GM23338 (cell line): ENCODE measurements around the gene RPL32. TPM values are rescaled to one million over a fixed set of nuclear protein-coding genes. Genes with fewer than 3 reads are reported as not detected.
A peak's percentile ranks its signal among the peaks of the same experiment; 100 is the strongest.

Experiments used
- ATAC-seq: fragments of 200-7000 bp; cut with Tn5 transposase; 3 replicates; pipeline ENCODE4 v1.9.1; 2020
- DNase-seq: peaks from one replicate; pipeline ENCODE4 v3.0.0-alpha.2; 2015; ENCODE audit warnings: low spot score
- H2AFZ ChIP-seq: fragments of 200-600 bp; sonication (generic); 2 replicates; pipeline ENCODE4 v1.8.0; 2016; ENCODE audit warnings: antibody characterized with exemption, mild to moderate bottlenecking, moderate library complexity
- H3F3A ChIP-seq: fragments of 200-600 bp; sonication (generic); replicated peaks from 2 replicates; pipeline ENCODE4 v1.8.0; 2017; ENCODE audit warnings: antibody characterized with exemption, mixed run types, low read depth
- H3K27ac ChIP-seq: fragments of 200-600 bp; sonication (generic); 2 replicates; pipeline ENCODE4 v1.6.1; 2016; ENCODE audit warnings: low read depth
- H3K27me3 ChIP-seq: fragments of 200-600 bp; sonication (generic); 2 replicates; pipeline ENCODE4 v1.8.0; 2016; ENCODE audit warnings: mild to moderate bottlenecking, mixed run types, moderate library complexity; ENCODE audit not compliant: insufficient read depth
- H3K36me3 ChIP-seq: fragments of 200-600 bp; sonication (generic); 2 replicates; pipeline ENCODE4 v1.8.0; 2016; ENCODE audit warnings: mild to moderate bottlenecking; ENCODE audit not compliant: insufficient read depth
- H3K4me1 ChIP-seq: fragments of 200-600 bp; sonication (generic); 2 replicates; pipeline ENCODE4 v1.8.0; 2016; ENCODE audit warnings: mild to moderate bottlenecking, moderate library complexity; ENCODE audit not compliant: insufficient read depth
- H3K4me2 ChIP-seq: fragments of 200-600 bp; sonication (generic); 2 replicates; pipeline ENCODE4 v1.7.1; 2017; ENCODE audit warnings: mixed run types
- H3K4me3 ChIP-seq: fragments of 200-600 bp; sonication (generic); 2 replicates; pipeline ENCODE4 v1.6.1; 2016; ENCODE audit warnings: mixed run types
- H3K79me2 ChIP-seq: fragments of 200-600 bp; sonication (generic); replicated peaks from 2 replicates; pipeline ENCODE4 v1.8.0; 2017; ENCODE audit warnings: mild to moderate bottlenecking; ENCODE audit not compliant: insufficient read depth
- H3K9me2 ChIP-seq: fragments of 200-600 bp; sonication (generic); 2 replicates; pipeline ENCODE4 v1.8.0; 2017; ENCODE audit not compliant: insufficient read depth
- H4K20me1 ChIP-seq: fragments of 200-600 bp; sonication (generic); replicated peaks from 2 replicates; pipeline ENCODE4 v1.8.0; 2017; ENCODE audit warnings: mild to moderate bottlenecking; ENCODE audit not compliant: insufficient read depth
- H3K27ac Mint-ChIP-seq: 2 replicates; pipeline ENCODE4 v1.8.0; 2020; ENCODE audit warnings: inconsistent platforms, mild to moderate bottlenecking, moderate library complexity, mixed read lengths
- H3K27me3 Mint-ChIP-seq: 3 replicates; pipeline ENCODE4 v1.8.0; 2022; ENCODE audit warnings: low read depth, mild to moderate bottlenecking, moderate library complexity, mixed read lengths, inconsistent platforms; ENCODE audit not compliant: insufficient read depth, poor library complexity
- H3K36me3 Mint-ChIP-seq: 3 replicates; pipeline ENCODE4 v1.8.0; 2021; ENCODE audit warnings: low read depth, mild to moderate bottlenecking, inconsistent platforms, moderate library complexity, mixed read lengths
- H3K4me1 Mint-ChIP-seq: 3 replicates; pipeline ENCODE4 v1.8.0; 2020; ENCODE audit warnings: mild to moderate bottlenecking, inconsistent platforms, mixed read lengths
- H3K4me3 Mint-ChIP-seq: 3 replicates; pipeline ENCODE4 v1.8.0; 2021; ENCODE audit warnings: moderate library complexity, mild to moderate bottlenecking, inconsistent platforms, mixed read lengths
- H3K9me3 Mint-ChIP-seq: 3 replicates; pipeline ENCODE4 v1.8.0; 2020; ENCODE audit warnings: moderate library complexity, mild to moderate bottlenecking, inconsistent platforms, mixed read lengths
- CREB1 ChIP-seq: fragments of 250-450 bp; sonication (Bioruptor Pico); IDR thresholded peaks from 2 replicates; pipeline ENCODE4 v1.5.0; 2020; ENCODE audit warnings: low read depth, mild to moderate bottlenecking, moderate library complexity
- CTCF ChIP-seq, 2 experiments: fragments of 200-600 bp in 1 of 2; sonication (generic) in 1 of 2; conservative IDR thresholded peaks; 2 replicates each; pipeline versions ENCODE4 v1.5.1 to v1.6.1; 2016 to 2017; ENCODE audit warnings: antibody characterized with exemption in 2 of 2, low read depth in 2 of 2, mild to moderate bottlenecking in 2 of 2, moderate library complexity in 1 of 2
- ETS1 ChIP-seq: IDR thresholded peaks from 2 replicates; pipeline ENCODE4 v1.6.1; 2016; ENCODE audit warnings: antibody characterized with exemption
- EZH2 ChIP-seq: fragments of 200-600 bp; sonication (generic); IDR thresholded peaks from one replicate; pipeline ENCODE4 v1.8.0; 2017; ENCODE audit warnings: antibody characterized with exemption, mild to moderate bottlenecking, low read depth; ENCODE audit not compliant: unreplicated experiment
- EZH2phosphoT487 ChIP-seq: fragments of 200-600 bp; sonication (generic); IDR thresholded peaks from one replicate; pipeline ENCODE4 v1.8.1; 2018; ENCODE audit warnings: antibody characterized with exemption; ENCODE audit not compliant: unreplicated experiment
- NANOG ChIP-seq: IDR thresholded peaks from 2 replicates; pipeline ENCODE4 v1.6.1; 2016; ENCODE audit warnings: antibody characterized with exemption, borderline replicate concordance
- POLR2AphosphoS5 ChIP-seq: IDR thresholded peaks from 2 replicates; pipeline ENCODE4 v1.6.1; 2016; ENCODE audit warnings: antibody characterized with exemption, low read depth
- REST ChIP-seq: IDR thresholded peaks from one replicate; pipeline ENCODE4 v1.6.1; 2018; ENCODE audit warnings: antibody characterized with exemption; ENCODE audit not compliant: unreplicated experiment
- ZNF114 ChIP-seq: fragments of 250-450 bp; sonication (Bioruptor Pico); IDR thresholded peaks from 2 replicates; pipeline ENCODE4 v1.5.0; 2020; ENCODE audit warnings: mild to moderate bottlenecking, moderate library complexity
- ZNF331 ChIP-seq: fragments of 250-450 bp; sonication (Bioruptor Pico); IDR thresholded peaks from 2 replicates; pipeline ENCODE4 v1.5.0; 2020; ENCODE audit warnings: low read depth, mild to moderate bottlenecking, moderate library complexity
- polyA plus RNA-seq: library from polyadenylated mRNA; unstranded; fragments of >200 nt; fragmentation: Nextera tagmentation; extraction: Ambion mirVana; gene quantifications from 2 replicates; pipeline ENCODE4 v1.2.1, GENCODE V29; 2016
- total RNA-seq: library from RNA; depleted of rRNA; stranded (reverse); fragments of >200 nt; shearing (Covaris generic); gene quantifications from 2 replicates; pipeline ENCODE4 v1.2.3, GENCODE V29; 2014

The RPL32 gene
- total and polyA plus RNA-seq, 2 experiments from 2014 or later, result 561 to 2,550 TPM

- peaks cover 2% of the 10 kb centered on the region for H3K4me1 Mint-ChIP-seq
Observed at GRCh38 chr3:12818773-12819172, 22.6 kb downstream of the RPL32 start.

GRCh38 chr3:12818273-12818672 is 23.1 kb downstream of the RPL32 start:
- no peak for DNase-seq
- no peaks in the 10 kb centered on the region for H3F3A ChIP-seq
- H3K27ac Mint-ChIP-seq, result no peak overlapping the region
- no peaks in the 10 kb centered on the region for H3K4me1 ChIP-seq
- no peak overlapping the region for H3K4me2 ChIP-seq
- H3K9me3 Mint-ChIP-seq, result no peaks in the 10 kb centered on the region
- no peaks in the 10 kb centered on the region for H4K20me1 ChIP-seq
- no peak overlapping the region for H2AFZ ChIP-seq
- no peak overlapping the region for H3K4me3 ChIP-seq
- H3K27me3 Mint-ChIP-seq, result peaks cover 11% of the 10 kb centered on the region
- H3K36me3 ChIP-seq, result no peaks in the 10 kb centered on the region
- no peaks in the 10 kb centered on the region for H3K79me2 ChIP-seq
- H3K36me3 Mint-ChIP-seq, result peaks cover 8% of the 10 kb centered on the region; the same call in 2 of the 3 replicates
- H3K27ac ChIP-seq, result no peak overlapping the region
- TF ChIP-seq EZH2phosphoT487 (no peak), ZNF114 (no peak)
- no peak overlapping the region for H3K4me3 Mint-ChIP-seq
- no peaks in the 10 kb centered on the region for H3K27me3 ChIP-seq
- no peaks in the 10 kb centered on the region for H3K9me2 ChIP-seq
- ATAC-seq, result no peak
- peaks cover 2% of the 10 kb centered on the region for H3K4me1 Mint-ChIP-seq

More at GRCh38 chr3:12818773-12819172, 22.6 kb downstream of the RPL32 start:
- Histone ChIP-seq H3K4me3 (no peak overlapping the region), H3K27me3 (no peaks in the 10 kb centered on the region), H3K79me2 (no peaks in the 10 kb centered on the region), H2AFZ (no peak overlapping the region), H3K27ac (0 out of 2 replicates have a peak overlapping the region, but pooled peaks have one; percentile 19), H3K36me3 (no peaks in the 10 kb centered on the region), H4K20me1 (no peaks in the 10 kb centered on the region), H3K4me1 (no peaks in the 10 kb centered on the region), H3K9me2 (no peaks in the 10 kb centered on the region), H3F3A (no peaks in the 10 kb centered on the region), H3K4me2 (no peak overlapping the region)
- Mint-ChIP-seq H3K9me3 (no peaks in the 10 kb centered on the region), H3K4me3 (no peak overlapping the region), H3K27me3 (peaks cover 11% of the 10 kb centered on the region), H3K36me3 (peaks cover 3% of the 10 kb centered on the region; the same call in 1 of the 3 replicates), H3K27ac (no peak overlapping the region)
- DNase-seq, result no peak
- ATAC-seq, result no peak
- no peak for TF ChIP-seq POLR2AphosphoS5
- TF ChIP-seq CTCF (conservative IDR thresholded peaks at IDR 0.05; ENCODE audit: low read depth in 2 of 2), result no peak
- TF ChIP-seq NANOG, result no peak

DNA sequence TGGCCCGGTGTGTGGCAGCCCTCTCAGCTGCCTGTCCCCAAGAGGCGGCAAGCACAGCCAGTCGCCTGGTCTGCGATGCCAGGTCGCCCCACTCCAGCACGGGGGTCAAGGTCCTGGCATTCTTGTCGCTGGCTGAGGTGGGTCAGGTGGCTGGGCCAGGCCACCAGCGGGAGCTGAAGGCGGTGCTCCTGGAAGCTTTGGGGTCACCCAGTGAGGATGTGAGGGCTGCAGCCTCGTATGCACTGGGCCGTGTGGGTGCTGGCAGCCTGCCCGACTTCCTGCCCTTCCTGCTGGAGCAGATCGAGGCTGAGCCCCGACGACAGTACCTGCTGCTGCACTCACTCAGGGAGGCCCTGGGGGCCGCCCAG is 24.0 kb downstream of the RPL32 start:
- TF ChIP-seq EZH2phosphoT487 (no peak), REST (no peak), NANOG (no peak), ZNF331 (CRISPR knock-in tag) (no peak), CREB1 (no peak), EZH2 (no peak), ZNF114 (no peak), ETS1 (no peak)
- Mint-ChIP-seq H3K4me1 (peaks cover 2% of the 10 kb centered on the region), H3K9me3 (no peaks in the 10 kb centered on the region), H3K27ac (no peak overlapping the region), H3K27me3 (peaks cover 11% of the 10 kb centered on the region), H3K36me3 (peaks cover 8% of the 10 kb centered on the region; the same call in 2 of the 3 replicates), H3K4me3 (no peak overlapping the region)
- Histone ChIP-seq H3K27me3 (no peaks in the 10 kb centered on the region), H3K27ac (no peak overlapping the region), H3K9me2 (no peaks in the 10 kb centered on the region), H3K79me2 (no peaks in the 10 kb centered on the region), H2AFZ (no peak overlapping the region), H3K36me3 (no peaks in the 10 kb centered on the region), H3K4me2 (no peak overlapping the region), H3K4me3 (no peak overlapping the region), H3F3A (no peaks in the 10 kb centered on the region), H3K4me1 (no peaks in the 10 kb centered on the region), H4K20me1 (no peaks in the 10 kb centered on the region)
- DNase-seq (no peak), ATAC-seq (no peak)
